NCI-H187 treated with DMSO at 0.1 percent for 48 hours (cell line): ENCODE results near the gene APOH.

Experiments
- DNase-seq: peaks from one replicate; lab custom pipeline; 2025; lab: John Stamatoyannopoulos, UW

Gene APOH

GRCh38 chr17:66235377-66235994, 6.3 kb upstream of the APOH start:
- DNase-seq: no peak

DNA sequence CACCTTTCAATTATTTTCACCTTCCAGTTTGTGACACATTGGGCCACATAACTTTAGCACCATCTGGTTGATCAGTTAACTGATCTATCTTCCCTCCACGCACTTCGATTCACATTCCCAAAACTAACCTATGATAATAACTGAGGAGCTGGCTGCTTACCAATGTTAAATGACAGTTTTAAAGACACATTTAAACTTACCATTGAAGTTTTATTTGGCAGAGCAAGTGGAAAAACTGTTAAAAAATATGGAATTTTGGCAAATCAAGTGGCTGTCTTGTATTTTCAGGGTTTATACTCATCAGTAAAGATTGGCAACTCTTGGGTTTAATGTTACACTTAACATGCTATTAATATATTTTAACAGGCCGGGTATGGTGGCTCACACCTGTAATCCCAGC, 5.4 kb upstream of the APOH start:
- no peak for DNase-seq

- DNase-seq: no peak
Measured at GRCh38 chr17:66233023-66233753, 4.0 kb upstream of the APOH start.

DNA sequence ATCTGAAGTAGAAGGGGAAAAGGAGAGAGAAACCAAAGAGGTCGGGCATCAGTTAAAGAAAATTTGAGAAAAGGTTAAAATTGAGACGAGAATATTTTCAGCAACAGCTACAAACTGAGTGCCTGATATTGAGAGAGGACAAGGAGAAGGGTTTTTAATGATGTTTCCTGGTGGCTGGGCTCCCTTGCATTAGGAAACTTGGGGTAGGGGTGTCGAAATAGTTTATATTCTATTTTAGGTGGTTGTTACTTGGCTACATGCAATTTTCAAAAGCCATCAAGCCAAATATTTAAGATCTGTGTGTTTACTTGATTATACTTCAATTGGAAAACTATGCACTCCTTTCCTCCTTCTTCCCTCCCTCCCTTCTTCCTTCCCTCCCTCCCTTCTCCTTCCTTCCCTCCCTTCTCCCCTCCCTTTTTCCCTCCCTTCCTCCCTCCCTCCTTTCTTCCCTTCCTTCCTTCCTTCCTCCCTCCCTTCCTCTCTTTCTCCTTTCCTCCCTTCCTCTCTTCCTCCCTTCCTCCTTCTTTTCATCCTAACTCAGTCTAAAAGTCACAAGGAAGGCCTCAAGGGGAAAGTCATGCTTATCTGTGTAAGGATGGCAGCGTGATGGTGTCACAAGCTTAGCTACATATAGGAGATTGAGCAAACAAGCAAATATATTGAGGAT, 1.8 kb upstream of the APOH start:
- DNase-seq: no peak

- no peak for DNase-seq
Measured at GRCh38 chr17:66229783-66230538, 746 bp upstream of the APOH start.

GRCh38 chr17:66227212-66228045, 1.8 kb downstream of the APOH start:
- DNase-seq: no peak

GRCh38 chr17:66222798-66223350, 6.3 kb downstream of the APOH start:
- DNase-seq: no peak

GRCh38 chr17:66221755-66222530, 7.3 kb downstream of the APOH start:
- no peak for DNase-seq

DNA sequence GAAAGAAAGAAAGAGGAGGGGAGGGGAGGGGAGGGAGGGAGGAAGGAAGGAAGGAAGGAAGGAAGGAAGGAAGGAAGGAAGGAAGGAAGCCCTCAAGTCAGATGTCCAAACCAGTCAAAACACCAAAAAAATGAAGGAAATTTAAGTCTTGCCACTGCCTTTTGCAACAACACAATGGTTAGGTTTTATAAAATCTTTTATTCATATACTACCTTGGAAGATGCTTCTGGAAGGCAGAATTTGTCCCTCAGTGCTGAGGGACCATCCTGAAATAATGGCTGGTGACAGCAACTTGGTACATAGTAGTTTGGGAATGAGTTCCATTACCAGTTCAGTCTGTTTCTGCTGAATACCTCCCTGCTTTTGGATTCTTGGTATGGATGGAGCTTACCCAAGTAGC, 7.9 kb downstream of the APOH start:
- no peak for DNase-seq

- no peak for DNase-seq
Measured at GRCh38 chr17:66220079-66220835, 9.0 kb downstream of the APOH start.

DNA sequence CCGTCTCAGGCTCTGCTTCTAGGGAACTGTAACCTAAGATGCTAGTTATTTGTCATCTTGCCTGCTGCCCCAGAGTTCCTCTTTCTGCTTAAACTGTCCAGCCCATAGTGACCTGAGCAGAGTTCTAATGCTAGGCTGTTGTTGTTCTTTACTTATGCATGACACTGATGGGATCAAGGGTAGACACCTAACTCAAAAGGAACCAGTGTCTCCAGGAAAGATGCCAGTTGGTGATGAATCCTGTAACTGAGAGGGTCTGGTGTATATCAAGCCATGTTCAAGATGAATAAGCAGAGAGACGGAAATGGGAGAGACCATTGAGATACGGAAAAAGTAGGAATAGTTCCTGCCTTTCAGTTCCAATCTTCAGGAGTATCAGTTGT, 13.7 kb downstream of the APOH start:
- no peak for DNase-seq

DNA sequence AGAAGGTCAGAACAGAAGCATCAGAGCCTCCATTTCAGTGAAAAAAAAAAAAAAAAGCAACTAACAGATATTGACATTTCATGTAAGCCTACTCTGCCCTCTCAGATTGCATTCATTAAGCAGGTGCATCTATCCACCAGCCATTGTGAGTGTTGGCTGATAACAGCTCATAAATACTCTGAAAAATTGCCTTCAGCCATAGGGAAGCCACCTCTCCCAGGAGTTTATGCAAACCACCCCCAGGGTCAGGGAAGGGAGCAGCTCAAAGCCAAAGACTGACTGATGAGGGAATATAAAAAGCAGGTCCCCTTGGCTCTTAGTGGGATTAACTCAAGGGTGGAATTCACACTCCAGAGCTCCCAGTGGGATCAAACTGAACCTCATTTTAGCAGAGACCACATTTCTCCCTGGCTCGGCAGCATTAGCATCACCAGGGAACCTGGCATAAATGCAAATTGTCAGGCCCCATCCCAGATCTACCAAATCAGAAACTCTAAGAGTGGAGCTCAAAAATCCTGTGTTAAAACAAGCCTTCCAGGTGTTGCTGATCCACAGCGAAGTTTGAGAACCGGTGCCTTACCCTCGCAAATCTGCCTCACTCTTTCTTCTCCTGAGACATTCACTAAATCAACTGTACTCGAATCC, 14.2 kb downstream of the APOH start:
- no peak for DNase-seq

DNA sequence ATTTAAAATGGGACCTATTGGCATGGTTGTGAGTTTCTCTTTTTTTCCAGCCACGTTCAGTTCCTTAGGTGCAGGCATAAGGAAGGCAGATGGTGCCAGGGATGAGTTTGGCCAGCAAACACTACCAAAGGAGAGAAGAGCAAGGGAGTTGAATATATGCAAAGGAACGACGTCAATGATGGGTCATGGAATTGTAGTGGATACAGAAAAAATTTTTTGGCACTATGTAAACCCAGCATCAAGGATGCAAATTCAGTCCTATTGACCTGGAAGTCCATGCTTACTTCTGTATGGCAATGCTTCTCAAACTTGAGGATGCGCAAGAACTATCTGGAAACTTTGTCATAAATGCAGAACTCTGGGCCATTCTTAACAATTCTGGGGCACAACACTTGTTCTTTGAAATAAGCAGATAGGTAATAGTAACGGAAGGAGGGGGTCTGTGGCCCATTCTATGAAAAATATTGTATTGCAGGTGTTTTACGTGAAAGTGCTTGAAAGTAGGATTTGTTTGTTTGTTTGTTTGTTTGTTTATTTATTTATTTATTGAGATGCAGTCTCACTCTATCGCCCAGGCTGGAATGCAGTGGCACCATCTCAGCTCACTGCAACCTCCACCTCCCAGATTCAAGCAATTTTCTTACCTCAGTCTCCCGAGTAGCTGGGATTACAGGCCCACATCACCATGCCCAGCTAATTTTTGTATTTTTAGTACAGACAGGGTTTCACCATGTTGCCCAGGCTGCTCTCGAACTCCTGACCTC, 18.0 kb downstream of the APOH start:
- no peak for DNase-seq

DNA sequence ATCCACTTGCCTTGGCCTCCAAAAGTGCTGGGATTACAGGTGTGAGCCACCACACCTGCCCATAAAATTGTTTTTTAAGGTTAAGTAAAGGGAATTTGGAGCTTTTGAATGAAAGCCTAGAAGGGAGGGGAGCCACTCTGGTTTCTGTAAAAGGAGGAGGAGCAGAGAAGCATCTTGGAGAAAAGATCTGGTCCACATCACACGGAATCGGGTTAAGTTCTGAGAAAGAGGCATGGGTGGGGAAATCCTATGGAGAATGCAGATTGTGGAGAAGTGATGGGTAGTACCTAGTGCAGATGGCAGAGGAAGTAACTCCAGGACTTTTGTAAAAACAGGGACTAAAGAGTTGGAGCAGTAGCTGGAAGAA, 19.0 kb downstream of the APOH start:
- no peak for DNase-seq

DNA sequence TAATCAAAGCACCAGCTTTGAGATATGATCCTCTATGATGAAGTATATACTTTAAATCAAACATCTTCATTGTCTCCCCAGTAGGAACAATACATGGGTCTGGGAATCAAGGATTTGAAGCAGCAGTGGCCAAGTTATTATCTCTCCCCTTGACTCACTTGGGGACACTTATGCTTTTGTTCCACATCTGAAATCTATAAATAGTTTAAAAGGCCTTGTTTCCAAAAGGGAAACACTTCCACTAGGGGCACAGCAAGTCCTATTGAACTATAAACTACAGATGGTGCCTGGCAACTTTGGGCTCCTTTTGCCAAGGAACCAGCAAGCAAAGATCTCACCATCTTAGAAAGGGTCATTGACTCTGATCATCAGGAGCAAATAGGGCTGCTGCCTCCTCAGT, 21.3 kb downstream of the APOH start:
- no peak for DNase-seq

GRCh38 chr17:66203274-66204015, 25.8 kb downstream of the APOH start:
- DNase-seq: no peak

GRCh38 chr17:66200685-66201092, 28.5 kb downstream of the APOH start:
- DNase-seq: no peak

GRCh38 chr17:66198242-66198641, 31.0 kb downstream of the APOH start:
- DNase-seq: no peak
